Embryonic facial prominence (tissue), 1 donor: ENCODE results near the gene ING3.

Experiments
- DNase-seq: peaks from one replicate; pipeline ENCODE4 v3.0.0-alpha.2; 2016; ENCODE audit errors: extremely low spot score

Gene ING3

DNA sequence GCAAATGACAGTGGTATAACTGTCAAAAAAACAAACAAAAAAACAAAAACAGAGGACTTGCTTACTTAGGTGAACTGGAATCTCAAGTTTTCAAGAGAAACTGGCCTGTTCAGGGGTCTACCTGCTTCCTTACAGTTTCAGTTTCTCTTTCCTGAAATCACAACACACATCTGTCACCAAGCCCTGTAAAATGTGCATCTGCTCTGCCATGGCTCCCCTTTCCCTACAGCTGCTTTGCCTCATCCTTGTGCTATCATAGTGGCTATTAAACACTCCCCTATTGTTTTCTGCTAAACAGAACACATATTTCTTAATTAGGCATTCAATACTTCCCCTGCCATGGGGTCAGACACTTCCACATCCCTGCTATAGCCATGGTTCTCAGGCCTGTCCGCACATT, 75.6 kb downstream of the ING3 start:
- DNase-seq: no peak

DNA sequence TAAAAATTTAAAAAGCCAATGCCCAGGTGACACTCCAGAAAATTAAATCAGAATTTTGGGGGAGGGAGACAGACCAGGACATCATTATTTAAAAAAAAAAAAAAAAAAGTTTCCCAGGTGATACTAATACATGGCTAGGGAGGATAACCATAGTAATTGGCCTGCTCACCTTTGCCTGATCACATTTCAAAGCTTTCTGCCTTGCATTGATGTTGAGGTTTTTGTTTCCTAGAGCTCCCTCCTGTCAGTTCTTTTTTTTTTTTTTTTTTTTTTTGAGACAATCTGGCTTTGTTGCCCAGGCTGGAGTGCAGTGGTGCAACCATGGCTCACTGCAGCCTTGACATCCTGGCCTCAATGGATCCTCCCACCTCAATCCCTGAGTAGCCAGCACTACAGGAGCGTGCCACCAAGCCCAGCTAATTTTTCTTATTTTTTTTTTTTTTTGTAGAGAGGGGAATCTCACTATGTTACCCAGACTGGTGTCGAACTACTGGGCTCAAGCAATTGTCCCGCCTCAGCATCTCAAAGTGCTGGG, 76.1 kb downstream of the ING3 start:
- DNase-seq: no peak
